Activated T-cell treated with anti-CD3 and anti-CD28 coated beads, Interleukin-2, amount 50 U/mL, for 24 hours (primary cell): Measurements from ENCODE around the gene NARF.
"Not testable (repeated sequence)": the region's sequence is repeated elsewhere in the genome, so short reads cannot be mapped to it uniquely, and the experiment has no call there.

Experiments used
- DNase-seq: peaks from one replicate; pipeline ENCODE4 v3.0.0-alpha.2; 2020
- H3K27ac Mint-ChIP-seq: 2 replicates; pipeline ENCODE4 v1.8.0; 2020; ENCODE audit warnings: mild to moderate bottlenecking, mixed read lengths
- H3K27me3 Mint-ChIP-seq: 2 replicates; pipeline ENCODE4 v1.8.0; 2020; ENCODE audit warnings: mixed read lengths
- H3K36me3 Mint-ChIP-seq: 2 replicates; pipeline ENCODE4 v1.8.0; 2020; ENCODE audit warnings: low read depth, mixed read lengths
- H3K4me1 Mint-ChIP-seq: 2 replicates; pipeline ENCODE4 v1.8.0; 2020; ENCODE audit warnings: low read depth, mixed read lengths
- H3K4me3 Mint-ChIP-seq: 2 replicates; pipeline ENCODE4 v1.8.0; 2020; ENCODE audit warnings: mild to moderate bottlenecking, moderate library complexity, mixed read lengths
- H3K9me3 Mint-ChIP-seq: 2 replicates; pipeline ENCODE4 v1.8.0; 2020; ENCODE audit warnings: mixed read lengths

NARF gene

DNA sequence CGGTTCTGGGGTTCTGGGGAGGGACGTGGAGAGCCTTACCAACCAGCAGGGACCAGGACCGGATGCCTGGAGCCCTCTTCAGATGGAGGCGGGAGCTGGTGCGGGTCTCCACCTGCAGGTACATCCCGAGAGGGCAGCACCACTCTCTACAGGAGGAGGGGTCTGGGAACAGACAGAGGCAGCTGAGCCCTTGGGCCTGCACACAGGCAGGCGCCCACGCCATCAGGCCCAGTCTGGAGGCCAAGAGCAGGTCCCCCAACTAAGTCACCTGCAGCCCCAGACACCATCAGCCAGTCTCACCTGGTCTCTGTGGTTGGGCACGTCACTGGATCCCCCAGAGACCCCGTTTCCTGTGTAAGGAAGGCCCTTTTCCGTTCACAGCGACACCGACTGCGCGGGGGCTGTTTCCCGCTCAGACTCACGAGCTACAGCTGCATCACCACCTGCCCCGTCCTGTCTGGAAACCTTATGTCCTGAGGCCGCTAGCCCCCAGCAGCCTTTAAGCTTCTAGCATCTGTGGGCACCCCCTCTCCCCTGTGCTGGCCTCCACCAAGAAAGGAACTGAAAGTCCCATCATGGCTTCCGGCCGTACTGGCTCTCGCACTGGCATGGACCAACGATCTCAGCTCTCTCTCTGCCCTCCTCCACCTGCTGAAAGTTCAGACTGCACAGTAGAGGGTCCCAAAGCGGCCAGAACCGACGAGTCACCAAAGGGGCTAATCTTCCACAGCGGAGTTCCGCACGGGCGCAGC lies 9.2 kb upstream of the NARF start:
- Mint-ChIP-seq H3K9me3 (no peaks in the 10 kb centered on the region), H3K36me3 (peaks cover 55% of the 10 kb centered on the region), H3K4me3 (peak overlapping the region; percentile 90), H3K27ac (peak overlapping the region; percentile 97), H3K4me1 (peaks cover 47% of the 10 kb centered on the region), H3K27me3 (no peaks in the 10 kb centered on the region)
- peak; percentile 79 for DNase-seq

- Mint-ChIP-seq H3K36me3 (peaks cover 49% of the 10 kb centered on the region), H3K27ac (peak overlapping the region; percentile 97), H3K4me3 (peak overlapping the region; percentile 90), H3K9me3 (no peaks in the 10 kb centered on the region), H3K4me1 (peaks cover 47% of the 10 kb centered on the region), H3K27me3 (no peaks in the 10 kb centered on the region)
- DNase-seq = peak; percentile 73
Observed at GRCh38 chr17:82449883-82450356, 8.6 kb upstream of the NARF start.

- Mint-ChIP-seq H3K4me1 (peaks cover 47% of the 10 kb centered on the region), H3K36me3 (peaks cover 45% of the 10 kb centered on the region), H3K4me3 (peak within 1 kb of the TSS; percentile 90), H3K27ac (peak within 1 kb of the TSS; percentile 97), H3K9me3 (no peaks in the 10 kb centered on the region), H3K27me3 (no peaks in the 10 kb centered on the region)
- peak; percentile 97 for DNase-seq
Observed at GRCh38 chr17:82450357-82451106, 8.0 kb upstream of the NARF start, which contains the start of gene CYBC1. CYBC1 (minus strand) TSS chr17:82450752; CDS start chr17:82449254, 1,498 bp downstream.

- Mint-ChIP-seq H3K36me3 (peaks cover 36% of the 10 kb centered on the region), H3K27ac (peak overlapping the region; percentile 97), H3K27me3 (no peaks in the 10 kb centered on the region), H3K4me1 (peaks cover 43% of the 10 kb centered on the region), H3K9me3 (no peaks in the 10 kb centered on the region), H3K4me3 (no peak overlapping the region)
- no peak for DNase-seq
Observed at GRCh38 chr17:82452162-82452561, 6.4 kb upstream of the NARF start.

GRCh38 chr17:82453151-82453550 lies 5.4 kb upstream of the NARF start:
- DNase-seq, H3K27ac Mint-ChIP-seq, H3K27me3 Mint-ChIP-seq, H3K9me3 Mint-ChIP-seq, H3K4me3 Mint-ChIP-seq: not testable (repeated sequence)
- Mint-ChIP-seq H3K36me3 (peaks cover 33% of the 10 kb centered on the region), H3K4me1 (peaks cover 42% of the 10 kb centered on the region)

DNA sequence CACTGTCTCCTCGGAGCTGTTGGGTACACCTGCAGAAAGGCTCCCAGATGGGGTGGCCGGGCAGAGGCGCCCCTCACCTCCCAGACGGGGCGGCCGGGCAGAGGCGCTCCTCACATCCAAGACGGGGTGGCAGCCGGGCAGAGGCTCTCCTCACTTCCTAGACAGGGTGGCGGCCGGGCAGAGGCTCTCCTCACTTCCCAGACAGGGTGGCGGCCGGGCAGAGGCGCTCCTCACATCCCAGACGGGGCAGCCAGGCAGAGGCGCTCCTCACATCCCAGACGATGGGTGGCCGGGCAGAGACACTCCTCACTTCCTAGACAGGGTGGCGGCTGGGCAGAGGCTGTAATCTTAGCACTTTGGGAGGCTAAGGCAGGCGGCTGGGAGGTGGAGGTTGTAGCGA lies 4.8 kb upstream of the NARF start:
- not testable (repeated sequence) for H3K27me3 Mint-ChIP-seq, H3K9me3 Mint-ChIP-seq, DNase-seq, H3K27ac Mint-ChIP-seq, H3K4me3 Mint-ChIP-seq
- peaks cover 42% of the 10 kb centered on the region for H3K4me1 Mint-ChIP-seq
- peaks cover 33% of the 10 kb centered on the region for H3K36me3 Mint-ChIP-seq

- Mint-ChIP-seq H3K4me3 (peak overlapping the region; percentile 90), H3K9me3 (no peaks in the 10 kb centered on the region), H3K27me3 (no peaks in the 10 kb centered on the region), H3K36me3 (peaks cover 41% of the 10 kb centered on the region), H3K4me1 (peaks cover 32% of the 10 kb centered on the region), H3K27ac (peak overlapping the region; percentile 99)
- DNase-seq = no peak
Observed at GRCh38 chr17:82457073-82457928, 1.2 kb upstream of the NARF start.

- peaks cover 46% of the 10 kb centered on the region for H3K36me3 Mint-ChIP-seq
- H3K4me1 Mint-ChIP-seq = peaks cover 31% of the 10 kb centered on the region
- peak overlapping the region; percentile 99 for H3K27ac Mint-ChIP-seq
- DNase-seq = no peak
- peak overlapping the region; percentile 90 for H3K4me3 Mint-ChIP-seq
- no peaks in the 10 kb centered on the region for H3K27me3 Mint-ChIP-seq
- H3K9me3 Mint-ChIP-seq = no peaks in the 10 kb centered on the region
Observed at GRCh38 chr17:82457929-82458178, 687 bp upstream of the NARF start.

- Mint-ChIP-seq H3K36me3 (peaks cover 57% of the 10 kb centered on the region), H3K9me3 (no peaks in the 10 kb centered on the region), H3K4me3 (peak overlapping the region; percentile 90), H3K4me1 (peaks cover 29% of the 10 kb centered on the region), H3K27me3 (no peaks in the 10 kb centered on the region), H3K27ac (peak overlapping the region; percentile 89)
- DNase-seq = no peak
Observed at GRCh38 chr17:82458885-82459424, 414 bp downstream of the NARF start.

DNA sequence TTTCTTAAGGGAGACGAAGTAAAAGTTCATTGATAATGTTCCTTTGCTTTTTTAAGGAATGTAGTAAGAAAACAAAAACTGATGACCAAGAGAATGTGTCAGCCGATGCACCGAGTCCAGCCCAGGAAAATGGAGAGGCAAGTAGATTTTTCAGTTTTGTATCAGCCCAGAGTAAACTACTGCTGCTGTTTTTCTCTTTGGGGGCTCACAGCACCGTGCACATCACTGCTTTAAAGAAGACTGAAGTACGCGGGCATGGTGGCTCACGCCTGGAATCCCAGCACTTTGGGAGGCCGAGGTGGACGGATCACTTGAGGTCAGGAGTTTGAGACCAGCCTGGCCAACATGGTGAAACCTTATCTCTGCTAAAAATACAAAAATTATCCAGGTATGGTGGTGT lies 1.4 kb downstream of the NARF start:
- H3K4me3 Mint-ChIP-seq = peak overlapping the region; percentile 90
- not testable (repeated sequence) for H3K9me3 Mint-ChIP-seq, DNase-seq, H3K27me3 Mint-ChIP-seq, H3K27ac Mint-ChIP-seq
- peaks cover 35% of the 10 kb centered on the region for H3K4me1 Mint-ChIP-seq
- peaks cover 67% of the 10 kb centered on the region for H3K36me3 Mint-ChIP-seq

DNA sequence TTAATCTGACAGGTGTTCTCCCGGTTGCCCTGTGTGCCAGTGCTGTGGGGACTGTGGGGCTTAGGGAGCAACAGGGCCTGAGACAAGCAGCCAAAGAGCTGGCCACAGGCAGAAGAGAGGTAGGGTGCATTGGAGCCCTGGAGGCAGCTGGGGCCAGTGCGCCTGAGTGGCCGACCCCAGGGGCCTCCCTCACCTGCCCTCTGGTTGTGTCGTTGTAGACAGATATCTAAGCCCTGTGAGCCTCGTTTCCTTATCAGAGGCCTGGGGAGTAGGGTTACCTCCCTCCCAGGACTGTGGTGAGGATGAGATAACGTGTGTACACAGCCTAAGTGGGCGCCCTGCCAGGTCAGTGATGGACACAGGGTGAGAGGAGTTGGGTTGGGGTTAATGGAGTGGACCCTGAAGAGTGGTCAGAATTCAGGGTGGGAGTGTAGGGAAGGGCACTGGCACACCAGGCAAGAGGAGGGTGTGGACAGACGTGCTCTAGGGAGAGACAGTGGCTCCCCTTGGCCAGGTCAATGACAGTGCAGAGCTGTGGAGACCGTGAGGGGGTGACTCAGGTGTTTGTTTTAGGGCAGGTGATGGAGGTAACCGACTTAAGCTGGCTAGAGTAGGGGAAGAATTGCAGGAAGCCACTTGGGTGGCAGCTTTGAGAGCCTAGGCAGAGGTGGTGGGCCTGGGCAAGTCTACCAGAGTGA lies 3.4 kb downstream of the NARF start:
- no peak for DNase-seq
- peaks cover 82% of the 10 kb centered on the region for H3K36me3 Mint-ChIP-seq
- H3K27me3 Mint-ChIP-seq = no peaks in the 10 kb centered on the region
- H3K4me3 Mint-ChIP-seq = no peak overlapping the region
- peak overlapping the region; percentile 33 for H3K27ac Mint-ChIP-seq
- H3K9me3 Mint-ChIP-seq = no peaks in the 10 kb centered on the region
- peaks cover 30% of the 10 kb centered on the region for H3K4me1 Mint-ChIP-seq

DNA sequence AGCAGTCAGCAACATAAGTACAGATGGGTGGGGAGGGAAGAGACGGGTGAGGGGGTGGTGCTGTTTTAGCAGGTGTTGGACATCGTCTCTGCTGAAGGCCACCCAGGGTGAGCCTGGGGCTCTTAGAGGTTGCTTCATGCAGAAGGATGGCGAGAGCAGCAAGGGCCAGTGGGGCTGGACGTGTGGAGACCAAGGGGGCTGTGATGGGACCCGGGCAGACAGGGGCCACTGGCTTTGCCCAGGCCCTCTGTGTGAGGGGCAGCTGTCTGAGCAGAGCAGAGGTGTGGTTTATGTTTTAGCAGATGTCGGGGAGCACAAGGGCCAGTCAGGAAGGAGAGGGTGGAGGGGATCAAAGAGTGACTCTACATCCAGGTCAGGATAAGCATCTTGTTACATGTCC lies 4.8 kb downstream of the NARF start:
- Mint-ChIP-seq H3K4me3 (no peak overlapping the region), H3K4me1 (peaks cover 20% of the 10 kb centered on the region), H3K36me3 (peaks cover 82% of the 10 kb centered on the region), H3K27ac (peak overlapping the region; percentile 50), H3K9me3 (no peaks in the 10 kb centered on the region), H3K27me3 (no peaks in the 10 kb centered on the region)
- DNase-seq = no peak

DNA sequence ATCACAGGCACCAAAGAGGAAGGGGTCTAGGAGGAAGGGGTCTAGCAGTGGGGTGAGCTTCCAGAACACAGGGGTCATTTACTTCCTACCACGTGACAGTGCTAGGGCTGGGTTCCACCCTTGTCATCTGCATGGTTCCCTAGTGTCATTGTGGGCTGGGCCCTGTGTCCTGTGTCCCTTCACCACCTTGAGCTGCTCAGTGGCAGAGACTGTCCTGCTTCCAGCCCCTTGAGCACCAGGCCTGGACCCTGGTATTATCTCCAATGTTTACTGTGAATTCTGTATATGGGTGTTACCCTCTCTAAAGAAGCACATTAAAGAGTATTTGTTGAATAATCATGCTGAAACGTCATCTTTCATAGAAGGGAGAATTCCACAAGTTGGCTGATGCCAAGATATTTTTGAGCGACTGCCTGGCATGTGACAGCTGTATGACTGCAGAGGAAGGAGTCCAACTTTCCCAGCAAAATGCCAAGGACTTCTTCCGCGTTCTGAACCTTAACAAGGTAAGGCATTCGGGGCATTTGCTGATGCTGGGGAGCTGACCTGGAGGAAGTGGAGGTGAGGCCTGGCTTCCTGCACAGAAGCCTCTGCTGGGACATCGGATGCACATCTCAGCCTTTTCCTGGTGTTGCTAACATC lies 5.5 kb downstream of the NARF start:
- H3K4me3 Mint-ChIP-seq = no peak overlapping the region
- peaks cover 86% of the 10 kb centered on the region for H3K36me3 Mint-ChIP-seq
- peaks cover 21% of the 10 kb centered on the region for H3K4me1 Mint-ChIP-seq
- peak overlapping the region; percentile 50 for H3K27ac Mint-ChIP-seq
- no peak for DNase-seq
- no peaks in the 10 kb centered on the region for H3K27me3 Mint-ChIP-seq
- no peaks in the 10 kb centered on the region for H3K9me3 Mint-ChIP-seq
